VCaP (cell line): ENCODE measurements around the gene ST7L.

Experiments
- H3K27ac ChIP-seq: fragments of 450-650 bp; 2 replicates; pipeline ENCODE4 v1.5.1; 2017
- TF ChIP-seq, protein P1 (sequence below): fragments of 450-650 bp; conservative IDR thresholded peaks from 2 replicates; pipeline ENCODE4 v1.5.1; 2017; ENCODE audit warnings: mild to moderate bottlenecking, moderate library complexity

ST7L gene

GRCh38 chr1:112544011-112544688 is 74.8 kb downstream of the ST7L start:
- no peak overlapping the region for H3K27ac ChIP-seq
- TF ChIP-seq, protein P1, sequence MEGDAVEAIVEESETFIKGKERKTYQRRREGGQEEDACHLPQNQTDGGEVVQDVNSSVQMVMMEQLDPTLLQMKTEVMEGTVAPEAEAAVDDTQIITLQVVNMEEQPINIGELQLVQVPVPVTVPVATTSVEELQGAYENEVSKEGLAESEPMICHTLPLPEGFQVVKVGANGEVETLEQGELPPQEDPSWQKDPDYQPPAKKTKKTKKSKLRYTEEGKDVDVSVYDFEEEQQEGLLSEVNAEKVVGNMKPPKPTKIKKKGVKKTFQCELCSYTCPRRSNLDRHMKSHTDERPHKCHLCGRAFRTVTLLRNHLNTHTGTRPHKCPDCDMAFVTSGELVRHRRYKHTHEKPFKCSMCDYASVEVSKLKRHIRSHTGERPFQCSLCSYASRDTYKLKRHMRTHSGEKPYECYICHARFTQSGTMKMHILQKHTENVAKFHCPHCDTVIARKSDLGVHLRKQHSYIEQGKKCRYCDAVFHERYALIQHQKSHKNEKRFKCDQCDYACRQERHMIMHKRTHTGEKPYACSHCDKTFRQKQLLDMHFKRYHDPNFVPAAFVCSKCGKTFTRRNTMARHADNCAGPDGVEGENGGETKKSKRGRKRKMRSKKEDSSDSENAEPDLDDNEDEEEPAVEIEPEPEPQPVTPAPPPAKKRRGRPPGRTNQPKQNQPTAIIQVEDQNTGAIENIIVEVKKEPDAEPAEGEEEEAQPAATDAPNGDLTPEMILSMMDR: no peak

GRCh38 chr1:112542206-112542973 is 76.6 kb downstream of the ST7L start:
- no peak overlapping the region for H3K27ac ChIP-seq

GRCh38 chr1:112541299-112541698 is 77.6 kb downstream of the ST7L start:
- no peak overlapping the region for H3K27ac ChIP-seq
- TF ChIP-seq, protein P1: no peak

More at GRCh38 chr1:112542206-112542973, 76.6 kb downstream of the ST7L start:
- TF ChIP-seq, protein P1: no peak

GRCh38 chr1:112540226-112540794 is 78.6 kb downstream of the ST7L start:
- H3K27ac ChIP-seq: no peak overlapping the region
- TF ChIP-seq, protein P1: no peak

DNA sequence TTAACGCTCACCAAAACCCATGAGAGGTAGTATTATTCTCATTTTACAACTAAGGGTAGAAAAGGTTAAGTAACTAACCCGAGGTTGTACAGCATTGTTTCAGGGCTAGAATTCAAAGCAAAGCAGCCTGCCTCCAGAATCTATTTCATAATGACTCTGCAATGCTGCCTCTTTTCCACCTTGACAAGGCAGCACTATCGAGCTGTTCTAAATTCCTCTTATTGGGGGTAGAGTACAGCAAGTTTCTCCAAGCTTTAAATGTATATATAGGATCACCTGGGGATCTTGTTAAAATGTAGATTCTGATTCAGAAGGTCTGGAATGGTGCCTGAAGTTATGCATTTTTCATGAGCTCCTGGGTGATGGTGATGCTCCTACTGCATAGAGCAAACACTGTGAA is 80.1 kb downstream of the ST7L start:
- H3K27ac ChIP-seq: no peak overlapping the region
- TF ChIP-seq, protein P1: no peak

DNA sequence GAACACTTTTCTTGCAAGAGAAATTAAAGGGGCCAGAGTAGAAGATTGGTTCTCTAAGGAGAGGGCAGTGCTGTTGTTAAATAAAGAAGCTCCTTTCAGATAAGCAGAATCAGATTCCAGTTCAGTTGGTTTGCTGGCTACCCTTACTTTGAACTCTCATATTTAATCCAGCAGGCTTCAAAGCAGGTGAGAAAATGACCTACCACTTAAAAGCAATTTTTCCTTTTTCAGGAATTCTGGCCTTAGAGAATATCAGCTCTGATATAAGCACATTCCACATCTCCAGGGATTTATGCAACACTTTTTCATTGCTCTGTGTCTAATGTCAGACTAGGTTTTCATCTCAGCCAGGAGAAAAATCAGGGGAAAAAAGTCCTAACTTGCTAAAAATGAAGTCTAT is 81.5 kb downstream of the ST7L start:
- H3K27ac ChIP-seq: no peak overlapping the region
- TF ChIP-seq, protein P1: no peak

DNA sequence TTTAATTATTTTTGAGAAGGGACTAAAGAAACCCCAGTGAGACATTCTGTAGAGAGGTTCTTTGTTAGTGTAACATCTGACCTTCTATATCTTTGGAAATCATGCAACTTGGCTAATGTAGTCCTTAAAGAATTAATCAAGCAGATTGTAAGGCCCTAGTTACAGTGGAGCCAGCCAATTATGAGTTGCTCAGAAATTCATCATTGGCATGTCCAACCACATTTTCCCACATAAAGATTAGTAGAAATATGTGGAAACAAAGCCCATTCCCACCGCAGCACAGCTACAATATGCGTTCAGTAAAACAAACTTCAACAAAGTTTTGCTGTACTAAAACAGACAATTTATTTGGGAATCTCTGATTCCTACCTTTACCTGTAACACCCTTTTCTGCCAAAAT is 82.4 kb downstream of the ST7L start:
- TF ChIP-seq, protein P1: no peak
- H3K27ac ChIP-seq: no peak overlapping the region
